H9 (cell line): ENCODE results near the gene IL33. TPM values are rescaled to one million over a fixed set of nuclear protein-coding genes. Genes with fewer than 3 reads are reported as not detected.

Experiments
- DNase-seq: peaks from one replicate; pipeline ENCODE4 v3.0.0-alpha.2; 2017
- H2AFZ ChIP-seq: one replicate; pipeline ENCODE4 v1.6.1; 2013; ENCODE audit warnings: mild to moderate bottlenecking, low read length, control low read depth, moderate library complexity
- H2AK5ac ChIP-seq: 2 replicates; pipeline ENCODE4 v1.6.1; 2013; ENCODE audit warnings: low read length, control low read depth, mixed read lengths; ENCODE audit not compliant: insufficient read length
- H2BK120ac ChIP-seq: one replicate; pipeline ENCODE4 v1.6.1; 2013; ENCODE audit warnings: low read depth, mild to moderate bottlenecking, low read length, control low read depth, inconsistent platforms; ENCODE audit not compliant: poor library complexity, severe bottlenecking
- H2BK12ac ChIP-seq: 2 replicates; pipeline ENCODE4 v1.6.1; 2013; ENCODE audit warnings: low read length, control low read depth, mixed read lengths, low read depth; ENCODE audit not compliant: insufficient read length
- H2BK15ac ChIP-seq: 2 replicates; pipeline ENCODE4 v1.6.1; 2013; ENCODE audit warnings: low read depth, low read length, control low read depth
- H2BK20ac ChIP-seq: one replicate; pipeline ENCODE4 v1.6.1; 2013; ENCODE audit warnings: low read depth, mild to moderate bottlenecking, low read length, control low read depth, inconsistent platforms; ENCODE audit not compliant: poor library complexity, severe bottlenecking
- H2BK5ac ChIP-seq: 2 replicates; pipeline ENCODE4 v1.6.1; 2013; ENCODE audit warnings: low read length, control low read depth, mixed read lengths; ENCODE audit not compliant: insufficient read length
- H3K14ac ChIP-seq: 2 replicates; pipeline ENCODE4 v1.6.1; 2013; ENCODE audit warnings: low read length, control low read depth; ENCODE audit not compliant: insufficient read depth
- H3K18ac ChIP-seq: 2 replicates; pipeline ENCODE4 v1.6.1; 2013; ENCODE audit warnings: low read depth, mild to moderate bottlenecking, mixed read lengths, low read length, control low read depth; ENCODE audit not compliant: insufficient read length
- H3K23ac ChIP-seq: 2 replicates; pipeline ENCODE4 v1.6.1; 2013; ENCODE audit warnings: low read length, control low read depth, mixed read lengths, low read depth; ENCODE audit not compliant: insufficient read length
- H3K23me2 ChIP-seq: 2 replicates; pipeline ENCODE4 v1.6.1; 2013; ENCODE audit warnings: low read depth, mild to moderate bottlenecking, mixed read lengths, low read length, control low read depth; ENCODE audit not compliant: insufficient read length, poor library complexity, severe bottlenecking
- H3K27ac ChIP-seq: 2 replicates; pipeline ENCODE4 v1.5.1; 2013; ENCODE audit warnings: low read length, control low read depth, mixed read lengths, low read depth; ENCODE audit not compliant: insufficient read length
- H3K27me3 ChIP-seq: 2 replicates; pipeline ENCODE4 v1.6.1; 2013; ENCODE audit warnings: low read length, control low read depth, inconsistent platforms; ENCODE audit not compliant: insufficient read depth
- H3K4ac ChIP-seq: 2 replicates; pipeline ENCODE4 v1.6.1; 2013; ENCODE audit warnings: low read depth, mild to moderate bottlenecking, control low read depth, inconsistent platforms, low read length, moderate library complexity
- H3K4me1 ChIP-seq: 2 replicates; pipeline ENCODE4 v1.6.1; 2013; ENCODE audit warnings: low read length, control low read depth, inconsistent platforms; ENCODE audit not compliant: insufficient read depth
- H3K4me2 ChIP-seq: 2 replicates; pipeline ENCODE4 v1.6.1; 2013; ENCODE audit warnings: low read length, control low read depth, mixed read lengths; ENCODE audit not compliant: insufficient read length, insufficient read depth
- H3K56ac ChIP-seq: 2 replicates; pipeline ENCODE4 v1.6.1; 2013; ENCODE audit warnings: low read depth, mild to moderate bottlenecking, mixed read lengths, low read length, control low read depth; ENCODE audit not compliant: insufficient read length
- H3K79me1 ChIP-seq: 2 replicates; pipeline ENCODE4 v1.6.1; 2013; ENCODE audit warnings: low read depth, mild to moderate bottlenecking, moderate library complexity, low read length, control low read depth, inconsistent platforms; ENCODE audit not compliant: insufficient read depth, poor library complexity, severe bottlenecking
- H3K79me2 ChIP-seq: 2 replicates; pipeline ENCODE4 v1.6.1; 2013; ENCODE audit warnings: low read length, control low read depth, inconsistent platforms; ENCODE audit not compliant: insufficient read depth
- H3K9ac ChIP-seq: 2 replicates; pipeline ENCODE4 v1.6.1; 2013; ENCODE audit warnings: low read length, control low read depth, mixed read lengths; ENCODE audit not compliant: insufficient read length; ENCODE audit errors: extremely low read depth
- H3K9me3 ChIP-seq: one replicate; pipeline ENCODE4 v1.6.1; 2013; ENCODE audit warnings: low read depth, low read length, inconsistent platforms; ENCODE audit not compliant: control insufficient read depth
- H3T11ph ChIP-seq: one replicate; pipeline ENCODE4 v1.6.1; 2013; ENCODE audit warnings: mild to moderate bottlenecking, low read length, control low read depth, inconsistent platforms
- H4K20me1 ChIP-seq: one replicate; pipeline ENCODE4 v1.6.1; 2013; ENCODE audit not compliant: control insufficient read depth, insufficient read length, insufficient read depth
- H4K5ac ChIP-seq: 2 replicates; pipeline ENCODE4 v1.6.1; 2013; ENCODE audit warnings: low read depth, mild to moderate bottlenecking, mixed read lengths, low read length, control low read depth; ENCODE audit not compliant: insufficient read length
- H4K8ac ChIP-seq: replicated peaks from 2 replicates; pipeline ENCODE4 v1.6.1; 2013; ENCODE audit warnings: low read length, control low read depth, mixed read lengths, low read depth; ENCODE audit not compliant: insufficient read length
- H4K91ac ChIP-seq: 2 replicates; pipeline ENCODE4 v1.6.1; 2013; ENCODE audit warnings: low read depth, mild to moderate bottlenecking, moderate library complexity, mixed read lengths, low read length, control low read depth; ENCODE audit not compliant: insufficient read length
- H3K27ac Mint-ChIP-seq, 3 experiments: 2 replicates in 2 of 3; 3 replicates in 1 of 3; pipeline ENCODE4 v1.8.0; 2020 to 2021; ENCODE audit warnings: mixed read lengths in 3 of 3, mild to moderate bottlenecking in 1 of 3, moderate library complexity in 1 of 3
- H3K27me3 Mint-ChIP-seq: 2 replicates; pipeline ENCODE4 v1.8.0; 2021; ENCODE audit warnings: low read depth, mild to moderate bottlenecking, moderate library complexity, mixed read lengths
- H3K36me3 Mint-ChIP-seq, 3 experiments: 2 replicates in 2 of 3; 3 replicates in 1 of 3; pipeline ENCODE4 v1.8.0; 2020 to 2021; ENCODE audit warnings: low read depth in 3 of 3, mixed read lengths in 3 of 3; ENCODE audit not compliant: insufficient read depth in 1 of 3
- H3K4me1 Mint-ChIP-seq, 2 experiments: 2 replicates each; pipeline ENCODE4 v1.8.0; 2020; ENCODE audit warnings: mixed read lengths in 2 of 2
- H3K4me3 Mint-ChIP-seq, 2 experiments: 2 replicates in 1 of 2; 3 replicates in 1 of 2; pipeline ENCODE4 v1.8.0; 2020 to 2021; ENCODE audit warnings: mild to moderate bottlenecking in 2 of 2, mixed read lengths in 2 of 2, moderate library complexity in 1 of 2
- H3K9me3 Mint-ChIP-seq, 2 experiments: 2 replicates in 1 of 2; 3 replicates in 1 of 2; pipeline ENCODE4 v1.8.0; 2020; ENCODE audit warnings: mild to moderate bottlenecking in 2 of 2, mixed read lengths in 2 of 2, moderate library complexity in 1 of 2
- WGBS: extraction: QIAGEN DNeasy Blood & Tissue Kit; methylation state at CpG from one replicate; pipeline ENCODE4 v1.1.7; 2013; ENCODE audit warnings: missing lambda C conversion rate, low lambda C conversion rate, mixed read lengths; ENCODE audit not compliant: insufficient read length; ENCODE audit errors: extremely low coverage; 5-methylcytosine and 5-hydroxymethylcytosine counted together
- long read RNA-seq: library from polyadenylated mRNA; unstranded; transcript quantifications from one replicate; pipeline ENCODE4 v2.0.0, GENCODE V29; 2020
- total RNA-seq: library from RNA; stranded (reverse); gene quantifications from 2 replicates; pipeline ENCODE4 v1.2.1, GENCODE V29; 2021
- TF ChIP-seq, protein P1 (sequence below): fragments of 200-600 bp; sonication (generic); conservative IDR thresholded peaks from 3 replicates; pipeline ENCODE4 v1.8.0; 2021; ENCODE audit warnings: antibody characterized with exemption, mild to moderate bottlenecking

The IL33 gene, protein sequence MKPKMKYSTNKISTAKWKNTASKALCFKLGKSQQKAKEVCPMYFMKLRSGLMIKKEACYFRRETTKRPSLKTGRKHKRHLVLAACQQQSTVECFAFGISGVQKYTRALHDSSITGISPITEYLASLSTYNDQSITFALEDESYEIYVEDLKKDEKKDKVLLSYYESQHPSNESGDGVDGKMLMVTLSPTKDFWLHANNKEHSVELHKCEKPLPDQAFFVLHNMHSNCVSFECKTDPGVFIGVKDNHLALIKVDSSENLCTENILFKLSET
- not detected in 2 replicates for total RNA-seq
- long read RNA-seq, result 0 reads

DNA sequence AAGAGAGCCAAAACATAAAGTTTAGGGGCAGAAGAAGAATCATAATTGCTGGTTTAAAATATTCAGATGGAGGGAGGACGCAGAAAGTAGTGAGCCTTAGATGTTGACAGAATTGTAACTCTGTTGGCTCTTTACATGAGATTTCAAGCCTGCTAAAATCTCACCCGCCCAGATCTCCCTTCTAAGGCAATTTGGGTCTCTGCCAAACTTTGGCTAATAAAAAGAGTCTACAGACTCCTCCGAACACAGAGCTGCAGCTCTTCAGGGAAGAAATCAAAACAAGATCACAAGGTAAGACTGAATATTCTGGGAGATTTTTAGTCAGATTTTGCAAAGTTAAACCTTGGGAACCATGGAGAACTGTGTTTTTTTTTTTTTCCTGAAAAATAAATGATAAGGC, at the start of gene IL33:
TSS of gene IL33 (plus strand) at position 246 of the 400 bp plus-strand sequence. CDS start 25,888 bp downstream, outside the sequence.
- Histone ChIP-seq H2BK120ac (no peak within 1 kb of the TSS), H2BK5ac (no peak within 1 kb of the TSS), H3K14ac (no peak within 1 kb of the TSS), H3K4me1 (no peaks in the 10 kb centered on the region), H3K79me1 (no peaks in the 10 kb centered on the region), H4K91ac (no peak within 1 kb of the TSS), H3K23me2 (no peaks in the 10 kb centered on the region), H3K9me3 (peaks cover 4% of the 10 kb centered on the region), H3K27ac (no peak within 1 kb of the TSS), H2AK5ac (no peak within 1 kb of the TSS), H3K23ac (no peak within 1 kb of the TSS), H3K56ac (no peak within 1 kb of the TSS), H2BK15ac (no peak within 1 kb of the TSS), H4K8ac (no peak within 1 kb of the TSS), H3K27me3 (no peaks in the 10 kb centered on the region), H3K9ac (no peak within 1 kb of the TSS), H3T11ph (no peak within 1 kb of the TSS), H4K5ac (no peak within 1 kb of the TSS), H3K79me2 (no peaks in the 10 kb centered on the region), H2BK12ac (no peak within 1 kb of the TSS), H3K4ac (no peak within 1 kb of the TSS), H4K20me1 (no peaks in the 10 kb centered on the region), H3K4me2 (no peak within 1 kb of the TSS), H2AFZ (no peak within 1 kb of the TSS), H2BK20ac (no peak within 1 kb of the TSS), H3K18ac (no peak within 1 kb of the TSS)
- Mint-ChIP-seq H3K27ac (no peak within 1 kb of the TSS), H3K9me3 (peaks cover 0 to 5% of the 10 kb centered on the region in 2 experiments; a peak in 4 of 5 replicates), H3K4me3 (no peak within 1 kb of the TSS), H3K36me3 (peaks cover 0 to under 1% (median 0%) of the 10 kb centered on the region in 3 experiments; a peak in 1 of 7 replicates), H3K4me1 (peaks cover 4 to 8% of the 10 kb centered on the region in 2 experiments), H3K27me3 (no peaks in the 10 kb centered on the region)
- TF ChIP-seq, protein P1, sequence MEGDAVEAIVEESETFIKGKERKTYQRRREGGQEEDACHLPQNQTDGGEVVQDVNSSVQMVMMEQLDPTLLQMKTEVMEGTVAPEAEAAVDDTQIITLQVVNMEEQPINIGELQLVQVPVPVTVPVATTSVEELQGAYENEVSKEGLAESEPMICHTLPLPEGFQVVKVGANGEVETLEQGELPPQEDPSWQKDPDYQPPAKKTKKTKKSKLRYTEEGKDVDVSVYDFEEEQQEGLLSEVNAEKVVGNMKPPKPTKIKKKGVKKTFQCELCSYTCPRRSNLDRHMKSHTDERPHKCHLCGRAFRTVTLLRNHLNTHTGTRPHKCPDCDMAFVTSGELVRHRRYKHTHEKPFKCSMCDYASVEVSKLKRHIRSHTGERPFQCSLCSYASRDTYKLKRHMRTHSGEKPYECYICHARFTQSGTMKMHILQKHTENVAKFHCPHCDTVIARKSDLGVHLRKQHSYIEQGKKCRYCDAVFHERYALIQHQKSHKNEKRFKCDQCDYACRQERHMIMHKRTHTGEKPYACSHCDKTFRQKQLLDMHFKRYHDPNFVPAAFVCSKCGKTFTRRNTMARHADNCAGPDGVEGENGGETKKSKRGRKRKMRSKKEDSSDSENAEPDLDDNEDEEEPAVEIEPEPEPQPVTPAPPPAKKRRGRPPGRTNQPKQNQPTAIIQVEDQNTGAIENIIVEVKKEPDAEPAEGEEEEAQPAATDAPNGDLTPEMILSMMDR, result no peak
- WGBS, result no CpG with 5 or more reads among the region's 3 CpGs
- DNase-seq, result no peak
